HEK293T (cell line): ENCODE data around the gene BMPR1B.

Experiments used
- CTCF ChIA-PET: fragments of 350-600 bp; formaldehyde crosslinking; extraction: SDS; loops from one replicate; lab custom pipeline; 2021; ENCODE audit warnings: antibody characterized with exemption, inconsistent platforms; lab: Yijun Ruan, JAX
- POLR2A ChIA-PET: fragments of 350-600 bp; formaldehyde crosslinking; extraction: SDS; loops from one replicate; lab custom pipeline; 2020; ENCODE audit warnings: antibody characterized with exemption, inconsistent platforms; lab: Yijun Ruan, JAX
- DNase-seq: peaks from one replicate; pipeline ENCODE4 v3.0.0; 2012; ENCODE audit warnings: mixed read lengths; ENCODE audit errors: extremely low spot score
- ARNT ChIP-seq: fragments of 450-650 bp; IDR thresholded peaks from 2 replicates; pipeline ENCODE4 v1.6.1; 2017; ENCODE audit warnings: mild to moderate bottlenecking
- BHLHE40 ChIP-seq: fragments of 450-650 bp; IDR thresholded peaks from 2 replicates; pipeline ENCODE4 v1.6.1; 2016; ENCODE audit warnings: mild to moderate bottlenecking, moderate library complexity, borderline replicate concordance
- CTBP1 ChIP-seq: fragments of 450-650 bp; IDR thresholded peaks from 2 replicates; pipeline ENCODE4 v1.6.1; 2016; ENCODE audit warnings: borderline replicate concordance
- ELF4 ChIP-seq: fragments of 450-650 bp; IDR thresholded peaks from 2 replicates; pipeline ENCODE4 v1.6.1; 2017; ENCODE audit warnings: antibody characterized with exemption
- FOXA1 ChIP-seq: fragments of 450-650 bp; IDR thresholded peaks from 2 replicates; pipeline ENCODE4 v1.6.1; 2016; ENCODE audit warnings: mild to moderate bottlenecking
- FOXK2 ChIP-seq: fragments of 450-650 bp; IDR thresholded peaks from 2 replicates; pipeline ENCODE4 v1.6.1; 2016; ENCODE audit warnings: mild to moderate bottlenecking
- FOXM1 ChIP-seq: fragments of 450-650 bp; IDR thresholded peaks from 2 replicates; pipeline ENCODE4 v1.6.1; 2017; ENCODE audit warnings: mild to moderate bottlenecking, borderline replicate concordance
- HDGF ChIP-seq: fragments of 450-650 bp; IDR thresholded peaks from 2 replicates; pipeline ENCODE4 v1.6.1; 2017; ENCODE audit warnings: antibody characterized with exemption, borderline replicate concordance
- L3MBTL2 ChIP-seq: fragments of 450-650 bp; conservative IDR thresholded peaks from 2 replicates; pipeline ENCODE4 v1.6.1; 2016; ENCODE audit warnings: mild to moderate bottlenecking
- LEF1 ChIP-seq: fragments of 450-650 bp; IDR thresholded peaks from 2 replicates; pipeline ENCODE4 v1.6.1; 2017; ENCODE audit warnings: mild to moderate bottlenecking, borderline replicate concordance
- NFRKB ChIP-seq: fragments of 450-650 bp; IDR thresholded peaks from 2 replicates; pipeline ENCODE4 v1.6.1; 2016; ENCODE audit warnings: mild to moderate bottlenecking, moderate library complexity
- SP1 ChIP-seq: fragments of 450-650 bp; IDR thresholded peaks from 2 replicates; pipeline ENCODE4 v1.6.1; 2017
- SUZ12 ChIP-seq: fragments of 450-650 bp; IDR thresholded peaks from 2 replicates; pipeline ENCODE4 v1.6.1; 2016; ENCODE audit warnings: mild to moderate bottlenecking
- TARDBP ChIP-seq: fragments of 450-650 bp; IDR thresholded peaks from 2 replicates; pipeline ENCODE4 v1.6.1; 2016
- ZNF384 ChIP-seq: fragments of 450-650 bp; IDR thresholded peaks from 2 replicates; pipeline ENCODE4 v1.6.1; 2016
- TF ChIP-seq, protein P1 (sequence below): fragments of 450-650 bp; IDR thresholded peaks from 2 replicates; pipeline ENCODE4 v1.6.1; 2016

The BMPR1B gene

DNA sequence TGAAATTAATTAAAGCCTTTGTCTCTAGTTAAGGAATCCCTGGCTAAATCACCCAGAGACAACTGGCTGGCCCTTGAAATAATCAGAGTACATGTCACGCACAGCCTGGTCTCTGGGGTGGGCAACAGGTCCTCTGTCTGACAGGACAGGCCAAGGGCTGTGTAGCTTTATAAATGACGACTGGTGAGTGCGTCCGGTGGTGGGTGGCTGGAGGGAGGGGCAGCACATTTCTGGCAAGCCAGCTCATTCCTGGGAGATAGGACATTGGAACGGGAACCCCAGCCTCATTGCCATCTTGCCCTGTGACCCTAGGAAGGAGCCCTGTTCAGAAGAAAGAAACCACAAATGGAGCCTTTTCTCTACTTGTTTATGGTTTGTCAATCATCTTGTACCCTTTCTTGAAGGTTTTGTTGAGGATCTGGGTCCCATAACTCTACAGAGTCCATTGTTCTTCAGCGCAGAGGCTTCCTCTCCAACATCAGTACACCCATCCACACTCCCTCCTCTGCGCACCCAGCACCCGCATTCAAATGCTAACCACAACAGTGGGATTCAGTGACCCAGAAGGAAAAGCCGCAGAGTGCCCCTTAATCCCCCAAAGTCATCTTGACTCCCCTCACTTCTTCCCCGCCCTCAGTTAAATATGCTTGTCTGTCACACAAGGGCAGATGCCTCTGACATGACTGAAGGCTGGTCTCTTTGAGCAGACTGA, 422.9 kb downstream of the BMPR1B start:
- POLR2A ChIA-PET = no interaction called here
- DNase-seq = no peak
- CTCF ChIA-PET = no interaction called here
- TF ChIP-seq FOXK2 (no peak), L3MBTL2 (no peak), SUZ12 (no peak), TARDBP (no peak), ELF4 (no peak), CTBP1 (no peak), SP1 (no peak), FOXA1 (no peak), NFRKB (no peak), ZNF384 (no peak), BHLHE40 (no peak), FOXM1 (no peak), LEF1 (no peak), HDGF (no peak), ARNT (no peak)
- TF ChIP-seq, protein P1, sequence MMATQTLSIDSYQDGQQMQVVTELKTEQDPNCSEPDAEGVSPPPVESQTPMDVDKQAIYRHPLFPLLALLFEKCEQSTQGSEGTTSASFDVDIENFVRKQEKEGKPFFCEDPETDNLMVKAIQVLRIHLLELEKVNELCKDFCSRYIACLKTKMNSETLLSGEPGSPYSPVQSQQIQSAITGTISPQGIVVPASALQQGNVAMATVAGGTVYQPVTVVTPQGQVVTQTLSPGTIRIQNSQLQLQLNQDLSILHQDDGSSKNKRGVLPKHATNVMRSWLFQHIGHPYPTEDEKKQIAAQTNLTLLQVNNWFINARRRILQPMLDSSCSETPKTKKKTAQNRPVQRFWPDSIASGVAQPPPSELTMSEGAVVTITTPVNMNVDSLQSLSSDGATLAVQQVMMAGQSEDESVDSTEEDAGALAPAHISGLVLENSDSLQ = no peak

DNA sequence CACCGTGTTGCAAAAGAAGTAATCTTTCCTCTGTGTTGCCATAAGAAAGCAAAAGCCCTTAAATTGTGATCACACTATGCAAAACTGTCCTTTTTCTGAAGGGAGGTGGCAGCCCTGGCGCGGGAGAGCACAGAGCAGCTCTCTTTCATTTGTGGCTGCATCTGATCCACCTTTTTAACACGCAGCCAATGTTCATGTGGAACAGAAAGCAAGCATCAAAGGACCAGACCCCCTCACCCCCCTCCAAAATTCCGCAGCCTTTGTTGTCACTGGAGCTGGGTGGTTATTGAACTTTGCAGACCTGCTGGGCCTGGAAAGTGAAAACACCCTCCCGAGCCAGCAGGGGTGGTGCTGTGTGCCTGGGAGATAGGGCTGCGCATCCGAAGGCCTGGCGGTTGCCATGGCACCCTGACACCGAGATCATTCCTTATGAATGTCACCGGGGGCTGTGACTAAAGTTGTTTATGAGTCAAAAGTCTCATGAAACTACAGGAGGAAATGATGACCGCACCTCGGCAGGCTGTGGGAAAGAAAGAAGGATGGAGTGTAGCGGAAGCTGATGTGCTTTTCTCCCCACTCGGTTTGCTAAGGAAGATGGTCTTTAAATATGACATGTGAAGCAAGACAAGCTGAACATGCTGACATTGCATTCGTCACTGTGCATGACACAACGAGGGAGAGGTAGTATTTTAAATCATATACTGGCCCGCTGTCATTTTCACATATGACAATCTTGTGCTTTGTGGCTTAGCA, 423.7 kb downstream of the BMPR1B start:
- POLR2A ChIA-PET = no interaction called here
- TF ChIP-seq ZNF384 = no peak
- no peak for TF ChIP-seq CTBP1
- TF ChIP-seq, protein P1 = peak; percentile 48
- TF ChIP-seq FOXK2 = no peak
- TF ChIP-seq LEF1 = no peak
- CTCF ChIA-PET = no interaction called here
- no peak for DNase-seq

DNA sequence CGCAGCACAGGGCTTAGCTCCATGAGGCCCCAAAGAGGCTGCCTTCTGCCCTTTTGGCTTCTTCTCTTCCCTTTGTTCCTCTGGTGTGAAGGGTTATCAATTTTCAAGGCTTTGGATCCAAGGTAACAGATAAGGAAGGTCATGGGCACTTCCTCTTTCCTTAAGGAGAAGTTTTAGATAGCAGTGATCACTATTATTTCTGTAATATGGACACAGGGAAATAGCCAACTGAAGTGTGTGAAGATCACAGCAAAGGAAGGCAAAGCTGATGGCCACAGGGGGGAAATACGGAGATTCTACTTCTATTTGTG, 424.2 kb downstream of the BMPR1B start:
- ChIA-PET CTCF (no interaction called here), POLR2A (no interaction called here)
- TF ChIP-seq SUZ12 (no peak), ELF4 (no peak), ZNF384 (no peak), HDGF (no peak), CTBP1 (no peak), ARNT (no peak), BHLHE40 (no peak), SP1 (no peak), TARDBP (no peak), FOXM1 (no peak), LEF1 (no peak), FOXA1 (no peak), NFRKB (no peak)
- TF ChIP-seq, protein P1 = no peak
- no peak for DNase-seq

DNA sequence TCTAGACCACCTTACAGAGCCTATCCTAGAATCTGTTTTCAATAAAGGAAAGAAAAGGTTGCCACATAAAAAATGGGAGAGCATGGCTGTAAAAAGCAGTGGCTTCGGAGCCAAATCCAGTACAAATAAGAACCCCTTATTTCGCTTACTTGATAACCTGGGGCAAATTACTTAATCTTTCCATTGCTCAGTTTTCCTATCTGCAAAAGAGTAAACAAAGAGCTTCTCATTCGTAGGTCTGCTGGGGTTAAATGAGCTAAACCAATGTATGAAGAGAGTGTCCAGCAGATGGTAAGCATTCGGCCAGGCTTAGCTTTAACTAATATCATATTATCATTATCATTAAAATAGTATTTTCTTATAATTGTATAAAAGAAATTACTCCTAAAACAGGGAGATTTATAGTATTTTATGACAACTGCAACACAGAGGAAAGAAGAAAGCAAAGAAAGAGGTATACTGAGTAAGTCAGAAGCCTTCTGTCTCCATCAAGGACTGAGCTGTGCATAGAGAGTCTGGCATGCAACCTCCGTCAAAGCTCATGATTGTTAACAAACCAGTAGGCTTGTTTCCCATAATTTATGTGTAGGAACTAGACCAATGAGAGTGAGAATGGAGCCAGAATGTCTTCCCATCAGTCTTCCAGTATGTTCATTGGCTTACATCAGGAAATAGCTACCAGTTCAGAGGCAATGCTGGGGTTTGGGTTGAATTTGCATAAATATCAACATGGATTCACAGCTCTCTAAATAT, 426.1 kb downstream of the BMPR1B start:
- TF ChIP-seq NFRKB (no peak), LEF1 (no peak), TARDBP (no peak), ARNT (no peak), HDGF (no peak), BHLHE40 (no peak), SUZ12 (no peak), CTBP1 (no peak), ZNF384 (no peak), ELF4 (no peak), FOXK2 (no peak), L3MBTL2 (no peak), SP1 (no peak), FOXM1 (no peak), FOXA1 (no peak)
- TF ChIP-seq, protein P1 = no peak
- CTCF ChIA-PET = interaction anchor here (1.2 kb wide), 1 partner anchor 21 kb away, joined by 5 read pairs; no protein-coding TSS in a partner anchor
- DNase-seq = no peak
- POLR2A ChIA-PET = no interaction called here

DNA sequence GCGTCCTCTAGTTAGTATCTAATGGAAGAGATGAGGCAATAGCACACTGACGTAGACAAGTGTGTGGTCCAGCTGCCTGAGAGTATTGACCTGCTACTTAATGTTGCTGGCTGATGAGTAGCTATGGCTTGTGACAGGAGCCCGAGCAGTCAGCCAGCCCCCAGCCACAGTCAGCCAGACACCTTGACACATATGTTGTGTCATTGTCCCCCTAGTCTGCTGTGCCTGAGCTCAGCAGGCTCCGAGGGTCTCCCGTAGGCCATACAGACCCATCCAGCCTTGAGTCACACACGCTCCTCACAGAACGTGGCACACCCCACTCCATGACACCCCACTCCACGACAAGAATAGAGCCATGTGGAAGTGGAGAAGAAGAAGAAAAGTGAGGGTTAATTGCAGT, 428.9 kb downstream of the BMPR1B start:
- ChIA-PET CTCF (interaction anchor here (0.6 kb wide), 1 partner anchor 18 kb away, joined by 3 read pairs; no protein-coding TSS in a partner anchor), POLR2A (no interaction called here)
- TF ChIP-seq FOXM1 (no peak), FOXA1 (no peak), LEF1 (no peak), SP1 (no peak), BHLHE40 (no peak), TARDBP (no peak), ELF4 (no peak), SUZ12 (no peak), ZNF384 (no peak), ARNT (no peak), FOXK2 (no peak), CTBP1 (no peak), L3MBTL2 (no peak)
- TF ChIP-seq, protein P1 = no peak
- no peak for DNase-seq
